Neural cell (in vitro differentiated cells): ENCODE measurements around the gene TMEM205. TPM values are rescaled to one million over a fixed set of nuclear protein-coding genes. Genes with fewer than 3 reads are reported as not detected.

Experiments
- H2AFZ ChIP-seq: fragments of 200-600, 300-800 bp; sonication (generic), shearing (Covaris generic); 2 replicates; pipeline ENCODE4 v1.6.0; 2014; ENCODE audit warnings: low read depth, mild to moderate bottlenecking, antibody characterized with exemption, low read length, moderate library complexity
- H3F3A ChIP-seq: fragments of 200-600 bp; shearing (Covaris generic); 2 replicates; pipeline ENCODE4 v1.6.1; 2016; ENCODE audit warnings: mild to moderate bottlenecking, moderate library complexity, mixed read lengths, antibody characterized with exemption, low read length; ENCODE audit not compliant: insufficient read depth, poor library complexity, severe bottlenecking
- H3K27ac ChIP-seq: fragments of 200-600, 300-800 bp; sonication (generic), shearing (Covaris generic); 2 replicates; pipeline ENCODE4 v1.5.1; 2014; ENCODE audit warnings: mild to moderate bottlenecking, low read length, moderate library complexity
- H3K27me3 ChIP-seq: fragments of 300-800, 200-600 bp; sonication (generic), shearing (Covaris generic); 2 replicates; pipeline ENCODE4 v1.6.0; 2014; ENCODE audit warnings: mild to moderate bottlenecking, low read depth, low read length, moderate library complexity; ENCODE audit not compliant: insufficient read depth
- H3K36me3 ChIP-seq: fragments of 300-800, 200-600 bp; sonication (generic), shearing (Covaris generic); 2 replicates; pipeline ENCODE4 v1.5.1; 2014; ENCODE audit warnings: mild to moderate bottlenecking, antibody characterized with exemption, low read length, moderate library complexity; ENCODE audit not compliant: insufficient read depth
- H3K4me2 ChIP-seq: fragments of 300-800, 200-600 bp; sonication (generic), shearing (Covaris generic); 2 replicates; pipeline ENCODE4 v1.6.0; 2014; ENCODE audit warnings: mild to moderate bottlenecking, low read length
- H3K4me3 ChIP-seq: fragments of 300-800, 200-600 bp; sonication (generic), shearing (Covaris generic); 2 replicates; pipeline ENCODE4 v1.5.1; 2014; ENCODE audit warnings: mild to moderate bottlenecking, low read length, moderate library complexity
- H3K79me2 ChIP-seq: fragments of 200-600 bp; shearing (Covaris generic); replicated peaks from 2 replicates; pipeline ENCODE4 v1.6.0; 2014; ENCODE audit warnings: mild to moderate bottlenecking, low read length, moderate library complexity; ENCODE audit not compliant: insufficient read depth
- H3K9ac ChIP-seq: fragments of 300-800, 200-600 bp; sonication (generic), shearing (Covaris generic); 2 replicates; pipeline ENCODE4 v1.6.1; 2016; ENCODE audit warnings: mild to moderate bottlenecking, low read length, mixed read lengths
- H3K9me2 ChIP-seq: fragments of 200-600 bp; shearing (Covaris generic); 2 replicates; pipeline ENCODE4 v1.6.1; 2016; ENCODE audit warnings: mild to moderate bottlenecking, low read length, mixed read lengths; ENCODE audit not compliant: insufficient read depth
- H3K9me3 ChIP-seq: fragments of 200-600, 300-800 bp; sonication (generic), shearing (Covaris generic); 2 replicates; pipeline ENCODE4 v1.6.1; 2016; ENCODE audit warnings: mild to moderate bottlenecking, mixed run types, low read length, moderate library complexity, mixed read lengths
- H4K20me1 ChIP-seq: fragments of 200-600 bp; shearing (Covaris generic); 2 replicates; pipeline ENCODE4 v1.6.1; 2016; ENCODE audit warnings: mild to moderate bottlenecking, mixed run types; ENCODE audit not compliant: insufficient read depth
- CTCF ChIP-seq: fragments of 450-650 bp; IDR thresholded peaks from 2 replicates; pipeline ENCODE4 v1.5.1; 2014; ENCODE audit warnings: antibody characterized with exemption, mild to moderate bottlenecking, moderate library complexity; ENCODE audit not compliant: poor library complexity, severe bottlenecking
- EP300 ChIP-seq: fragments of 450-650 bp; conservative IDR thresholded peaks from 2 replicates; pipeline ENCODE4 v1.6.1; 2014; ENCODE audit warnings: antibody characterized with exemption, mild to moderate bottlenecking, moderate library complexity; ENCODE audit not compliant: poor library complexity, severe bottlenecking
- EZH2 ChIP-seq: fragments of 200-600, 300-800 bp; shearing (Covaris generic), sonication (generic); IDR thresholded peaks from 2 replicates; pipeline ENCODE4 v1.6.1; 2014; ENCODE audit warnings: antibody characterized with exemption, low read length, borderline replicate concordance, mild to moderate bottlenecking; ENCODE audit not compliant: insufficient read depth, poor library complexity, severe bottlenecking
- MXI1 ChIP-seq: fragments of 450-650 bp; conservative IDR thresholded peaks from 2 replicates; pipeline ENCODE4 v1.6.1; 2014; ENCODE audit warnings: antibody characterized with exemption, mild to moderate bottlenecking; ENCODE audit not compliant: poor library complexity, severe bottlenecking
- POLR2AphosphoS5 ChIP-seq: IDR thresholded peaks from 2 replicates; pipeline ENCODE4 v1.6.1; 2012
- RAD21 ChIP-seq: fragments of 450-650 bp; conservative IDR thresholded peaks from 2 replicates; pipeline ENCODE4 v1.6.1; 2014; ENCODE audit warnings: antibody characterized with exemption, mild to moderate bottlenecking, moderate library complexity
- REST ChIP-seq: IDR thresholded peaks from 2 replicates; pipeline ENCODE4 v1.6.1; 2012; ENCODE audit warnings: borderline replicate concordance
- SMC3 ChIP-seq: fragments of 450-650 bp; conservative IDR thresholded peaks from 2 replicates; pipeline ENCODE4 v1.6.1; 2014; ENCODE audit warnings: antibody characterized with exemption, mild to moderate bottlenecking, moderate library complexity; ENCODE audit not compliant: poor library complexity
- TAF1 ChIP-seq: IDR thresholded peaks from 2 replicates; pipeline ENCODE4 v1.6.1; 2012; ENCODE audit warnings: low read depth
- polyA plus RNA-seq: library from polyadenylated mRNA; depleted of rRNA; stranded (reverse); fragments of >200 nt; gene quantifications from 2 replicates; pipeline ENCODE4 v1.2.3, GENCODE V29; 2014

The TMEM205 gene
- polyA plus RNA-seq, 1 donor from 2014 or later, result 136 TPM

- no peaks in the 10 kb centered on the region for H3K9me2 ChIP-seq
- no peaks in the 10 kb centered on the region for H3K79me2 ChIP-seq
- TF ChIP-seq MXI1 (no peak), SMC3 (no peak), EZH2 (no peak), EP300 (no peak), REST (no peak), TAF1 (no peak), POLR2AphosphoS5 (no peak), CTCF (no peak), RAD21 (no peak)
- H3K4me2 ChIP-seq, result no peak overlapping the region
- no peak overlapping the region for H2AFZ ChIP-seq
- H3K4me3 ChIP-seq, result no peak overlapping the region
- H4K20me1 ChIP-seq, result no peaks in the 10 kb centered on the region
- H3K9me3 ChIP-seq, result no peaks in the 10 kb centered on the region
- H3K9ac ChIP-seq, result no peak overlapping the region
- H3K27ac ChIP-seq, result no peak overlapping the region
- no peaks in the 10 kb centered on the region for H3K36me3 ChIP-seq
- H3F3A ChIP-seq, result no peaks in the 10 kb centered on the region
- no peaks in the 10 kb centered on the region for H3K27me3 ChIP-seq
Observed at GRCh38 chr19:11295180-11295579, 50.9 kb downstream of the TMEM205 start.

- Histone ChIP-seq H3F3A (no peaks in the 10 kb centered on the region), H3K27ac (no peak overlapping the region), H3K4me2 (no peak overlapping the region), H2AFZ (peak overlapping the region; percentile 57), H3K27me3 (no peaks in the 10 kb centered on the region), H3K9ac (peak overlapping the region; percentile 50), H3K79me2 (no peaks in the 10 kb centered on the region), H3K4me3 (peak overlapping the region; percentile 57), H3K9me3 (no peaks in the 10 kb centered on the region), H3K36me3 (no peaks in the 10 kb centered on the region), H4K20me1 (no peaks in the 10 kb centered on the region), H3K9me2 (no peaks in the 10 kb centered on the region)
- TF ChIP-seq EZH2, result no peak
- peak; percentile 90 for TF ChIP-seq RAD21
- no peak for TF ChIP-seq TAF1
- no peak for TF ChIP-seq EP300
- TF ChIP-seq MXI1, result peak; percentile 33
- no peak for TF ChIP-seq REST
- TF ChIP-seq POLR2AphosphoS5, result no peak
- peak; percentile 90 for TF ChIP-seq SMC3
- peak; percentile 91 for TF ChIP-seq CTCF
Observed at GRCh38 chr19:11293433-11294389, 52.4 kb downstream of the TMEM205 start.
